GM21737 (cell line): Measurements from ENCODE around the gene CTNS.

ENCODE experiments used
- ATAC-seq: cut with Tn5 transposase; IDR thresholded peaks from one replicate; pipeline ENCODE4 v1.9.1; 2021; ENCODE audit warnings: mild to moderate bottlenecking, moderate library complexity; ENCODE audit not compliant: unreplicated experiment

CTNS gene

DNA sequence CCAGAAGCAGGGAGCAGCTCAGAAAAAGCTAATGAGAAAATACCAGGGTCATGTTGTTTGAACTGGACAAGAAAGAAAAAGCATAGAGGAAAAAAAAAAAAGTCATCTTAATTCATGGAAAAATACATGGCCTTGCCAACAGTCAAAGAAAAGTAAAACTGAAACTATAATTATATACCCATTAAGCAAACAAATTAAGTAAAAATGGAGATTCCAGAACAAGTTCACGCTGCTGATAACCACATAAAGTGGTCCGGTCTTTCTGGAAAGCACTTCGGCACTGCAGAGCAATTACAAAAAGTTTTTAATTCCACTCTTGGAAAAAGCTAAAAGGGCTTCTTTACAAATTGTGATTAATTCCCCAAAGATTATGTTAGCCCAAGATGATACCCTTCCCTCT, 71.8 kb downstream of the CTNS start:
- no peak for ATAC-seq

DNA sequence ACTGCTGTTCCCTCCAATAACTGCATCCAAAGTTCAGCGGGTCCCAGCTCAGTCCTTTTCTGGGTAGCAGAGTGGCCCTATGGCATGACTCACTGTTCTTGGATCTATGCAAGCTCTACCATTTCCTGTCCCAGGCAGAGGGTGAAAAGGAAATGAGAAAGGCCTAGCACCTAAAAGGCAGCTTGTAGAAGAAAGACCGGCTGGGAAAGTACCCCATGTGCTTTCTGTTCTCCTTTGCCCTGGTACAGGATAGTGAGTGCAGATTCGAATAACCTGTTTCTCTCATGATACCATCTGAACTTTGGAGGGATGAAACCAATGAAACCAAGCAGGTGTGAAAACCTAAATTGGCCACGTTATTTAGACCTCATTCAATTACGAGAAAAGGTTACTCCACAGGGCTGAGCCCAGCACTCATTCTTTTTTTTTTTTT, 74.4 kb downstream of the CTNS start:
- ATAC-seq: peak; percentile 94
